NT2/D1 (cell line): ENCODE data around the gene IVNS1ABP.
A peak's percentile ranks its signal among the peaks of the same experiment; 100 is the strongest.

ENCODE experiments used
- DNase-seq: peaks from one replicate; pipeline ENCODE4 v3.0.0-alpha.2; 2011; ENCODE audit warnings: low read depth, low spot score
- H3K27me3 ChIP-seq: 2 replicates; pipeline ENCODE4 v1.6.0; 2011; ENCODE audit warnings: mild to moderate bottlenecking; ENCODE audit not compliant: insufficient read length, insufficient read depth
- H3K36me3 ChIP-seq: 2 replicates; pipeline ENCODE4 v1.6.1; 2011; ENCODE audit warnings: mild to moderate bottlenecking, low read length, mixed read lengths; ENCODE audit not compliant: insufficient read depth, insufficient read length
- H3K4me1 ChIP-seq: 2 replicates; pipeline ENCODE4 v1.5.1; 2011; ENCODE audit not compliant: insufficient read depth, insufficient read length
- H3K4me3 ChIP-seq: 2 replicates; pipeline ENCODE4 v1.5.1; 2011; ENCODE audit warnings: low read depth; ENCODE audit not compliant: insufficient read length
- H3K9ac ChIP-seq: 2 replicates; pipeline ENCODE4 v1.6.0; 2011; ENCODE audit warnings: low read depth; ENCODE audit not compliant: insufficient read length
- H3K9me3 ChIP-seq: 2 replicates; pipeline ENCODE4 v1.5.1; 2011; ENCODE audit warnings: mild to moderate bottlenecking, low read length; ENCODE audit not compliant: insufficient read depth
- SUZ12 ChIP-seq: IDR thresholded peaks from 2 replicates; pipeline ENCODE4 v1.6.1; 2011; ENCODE audit not compliant: insufficient read length, insufficient read depth; ENCODE audit errors: extremely low read depth
- YY1 ChIP-seq: IDR thresholded peaks from 2 replicates; pipeline ENCODE4 v1.6.1; 2011; ENCODE audit not compliant: insufficient read length, insufficient read depth
- ZNF274 ChIP-seq: IDR thresholded peaks from 2 replicates; pipeline ENCODE4 v1.6.1; 2011; ENCODE audit warnings: mild to moderate bottlenecking, low read depth, low read length

Gene IVNS1ABP

GRCh38 chr1:185317886-185318310 is 855 bp upstream of the IVNS1ABP start:
- Histone ChIP-seq H3K9ac (peak overlapping the region; percentile 76), H3K4me3 (peak overlapping the region; percentile 62), H3K36me3 (peaks cover 11% of the 10 kb centered on the region), H3K27me3 (no peaks in the 10 kb centered on the region), H3K4me1 (no peaks in the 10 kb centered on the region), H3K9me3 (peaks cover 10% of the 10 kb centered on the region; the same call in 1 of the 2 replicates)
- TF ChIP-seq SUZ12 = no peak
- no peak for TF ChIP-seq ZNF274
- no peak for TF ChIP-seq YY1
- DNase-seq = no peak

- peak overlapping the region; percentile 98 for H3K4me3 ChIP-seq
- H3K9ac ChIP-seq = peak overlapping the region; percentile 97
- DNase-seq = peak; percentile 83
- TF ChIP-seq SUZ12 (no peak), YY1 (no peak), ZNF274 (no peak)
- H3K4me1 ChIP-seq = no peaks in the 10 kb centered on the region
- H3K9me3 ChIP-seq = peaks cover 8% of the 10 kb centered on the region; the same call in 1 of the 2 replicates
- H3K27me3 ChIP-seq = no peaks in the 10 kb centered on the region
- peaks cover 15% of the 10 kb centered on the region for H3K36me3 ChIP-seq
Observed at GRCh38 chr1:185316163-185317033, 645 bp downstream of the IVNS1ABP start.

- DNase-seq = no peak
- H3K4me1 ChIP-seq = no peaks in the 10 kb centered on the region
- peaks cover 23% of the 10 kb centered on the region for H3K36me3 ChIP-seq
- H3K9ac ChIP-seq = peak overlapping the region; percentile 97
- H3K4me3 ChIP-seq = peak overlapping the region; percentile 98
- 0 out of 2 replicates have a peak, but pooled peaks cover 1% of the 10 kb centered on the region for H3K9me3 ChIP-seq
- no peaks in the 10 kb centered on the region for H3K27me3 ChIP-seq
- TF ChIP-seq ZNF274 (no peak), YY1 (no peak), SUZ12 (no peak)
Observed at GRCh38 chr1:185315445-185316071, 1.5 kb downstream of the IVNS1ABP start.

- Histone ChIP-seq H3K9me3 (no peaks in the 10 kb centered on the region), H3K4me1 (no peaks in the 10 kb centered on the region), H3K36me3 (peaks cover 34% of the 10 kb centered on the region), H3K9ac (peak overlapping the region; percentile 2), H3K4me3 (peak overlapping the region; percentile 98), H3K27me3 (no peaks in the 10 kb centered on the region)
- TF ChIP-seq YY1 = no peak
- no peak for TF ChIP-seq SUZ12
- TF ChIP-seq ZNF274 = no peak
- DNase-seq = no peak
Observed at GRCh38 chr1:185314411-185314810, 2.6 kb downstream of the IVNS1ABP start.

GRCh38 chr1:185312361-185313138 is 4.5 kb downstream of the IVNS1ABP start:
- Histone ChIP-seq H3K4me3 (no peak overlapping the region), H3K36me3 (peaks cover 53% of the 10 kb centered on the region), H3K9ac (no peak overlapping the region), H3K27me3 (no peaks in the 10 kb centered on the region), H3K9me3 (no peaks in the 10 kb centered on the region), H3K4me1 (no peaks in the 10 kb centered on the region)
- TF ChIP-seq SUZ12 = no peak
- TF ChIP-seq YY1 = no peak
- no peak for TF ChIP-seq ZNF274
- no peak for DNase-seq

- H3K4me1 ChIP-seq = no peaks in the 10 kb centered on the region
- no peak overlapping the region for H3K4me3 ChIP-seq
- H3K36me3 ChIP-seq = peaks cover 61% of the 10 kb centered on the region
Observed at GRCh38 chr1:185311589-185312225, 5.3 kb downstream of the IVNS1ABP start.

More at GRCh38 chr1:185311589-185312225, 5.3 kb downstream of the IVNS1ABP start:
- no peak for TF ChIP-seq ZNF274
- no peak for TF ChIP-seq YY1
- no peak for TF ChIP-seq SUZ12
- H3K9me3 ChIP-seq = no peaks in the 10 kb centered on the region
- no peak for DNase-seq
- H3K9ac ChIP-seq = no peak overlapping the region
- no peaks in the 10 kb centered on the region for H3K27me3 ChIP-seq
